Loucy (cell line): ENCODE data around the gene PKD1L1.

Experiments
- CTCF ChIP-seq: fragments of 200-600 bp; sonication (generic); conservative IDR thresholded peaks from 2 replicates; pipeline ENCODE4 v1.5.1; 2014; ENCODE audit warnings: mild to moderate bottlenecking, antibody characterized with exemption, low read length
- EZH2phosphoT487 ChIP-seq: fragments of 200-600 bp; IDR thresholded peaks from 2 replicates; pipeline ENCODE4 v1.6.1; 2018; ENCODE audit warnings: antibody characterized with exemption, mild to moderate bottlenecking, moderate library complexity, borderline replicate concordance

GRCh38 chr7:47806701-47807103 lies 141.6 kb downstream of the PKD1L1 start:
- no peak for TF ChIP-seq CTCF
- no peak for TF ChIP-seq EZH2phosphoT487
